Gastrocnemius medialis (tissue), 4 donors: Measurements from ENCODE around the gene CHRM2. TPM values are rescaled to one million over a fixed set of nuclear protein-coding genes. Genes with fewer than 3 reads are reported as not detected.

Experiments used
- ATAC-seq, 2 donors: fragments of 150-250 bp; one replicate each; pipeline ENCODE4 v1.9.1; 2016
- DNase-seq, 2 donors: peaks; one replicate each; pipeline ENCODE4 v3.0.0-alpha.2; 2019
- H3K27ac ChIP-seq, 4 donors: fragments of 200-600 bp; sonication (generic); 1 replicate in 1 of 4; 2 replicates in 3 of 4; pipeline ENCODE4 v1.5.1; 2016 to 2018; ENCODE audit warnings: mild to moderate bottlenecking in 2 of 4, moderate library complexity in 1 of 4
- H3K27me3 ChIP-seq, 3 donors: fragments of 200-600 bp; sonication (generic) in 2 of 3; 1 replicate in 1 of 3; 2 replicates in 2 of 3; pipeline versions ENCODE4 v1.5.1 to v1.6.0; 2016 to 2019; ENCODE audit warnings: mild to moderate bottlenecking in 1 of 3, moderate library complexity in 1 of 3
- H3K36me3 ChIP-seq, 2 donors: fragments of 200-600 bp; sonication (generic) in 1 of 2; one replicate each; pipeline ENCODE4 v1.5.1; 2017 to 2018
- H3K4me1 ChIP-seq, 2 donors: fragments of 200-600 bp; sonication (generic) in 1 of 2; one replicate each; pipeline ENCODE4 v1.5.1; 2016 to 2017; ENCODE audit warnings: mild to moderate bottlenecking in 2 of 2
- H3K4me3 ChIP-seq, 4 donors: fragments of 200-600 bp; sonication (generic) in 3 of 4; 1 replicate in 1 of 4; 2 replicates in 3 of 4; pipeline ENCODE4 v1.5.1; 2016 to 2019; ENCODE audit warnings: mild to moderate bottlenecking in 2 of 4
- H3K9me3 ChIP-seq, 3 donors: fragments of 200-600 bp; sonication (generic) in 2 of 3; 1 replicate in 1 of 3; 2 replicates in 2 of 3; pipeline ENCODE4 v1.5.1; 2016 to 2019
- CTCF ChIP-seq, 5 experiments: fragments of 450-650 bp in 3 of 5; fragments of 200-600 bp in 2 of 5; sonication (generic) in 2 of 5; IDR thresholded peaks in 4 of 5; conservative IDR thresholded peaks in 1 of 5; 1 replicate in 4 of 5; 2 replicates in 1 of 5; pipeline ENCODE4 v1.5.1; 2016 to 2019; ENCODE audit warnings: antibody characterized with exemption in 5 of 5, mild to moderate bottlenecking in 3 of 5, moderate library complexity in 3 of 5
- POLR2A ChIP-seq, 2 donors: fragments of 450-650 bp; IDR thresholded peaks; one replicate each; pipeline ENCODE4 v1.6.1; 2017; ENCODE audit warnings: antibody characterized with exemption in 2 of 2, mild to moderate bottlenecking in 2 of 2, moderate library complexity in 2 of 2
- in situ Hi-C, 4 donors: fragments of 200-750 bp; cut with MboI; loops; one replicate each; pipeline versions ENCODE4 v1.15.0 to v1.8.0; 2017; ENCODE audit warnings: low sequenced_read_pairs in 4 of 4
- intact Hi-C: fragments of 100-400 bp; cut with DNase I; formaldehyde crosslinking; loops from one replicate; pipeline ENCODE4 v1.15.1; 2023; ENCODE audit warnings: low total_unique reads
- total RNA-seq, 4 donors: library from RNA; depleted of rRNA; stranded (reverse); fragments of >200 nt; gene quantifications; one replicate each; pipeline versions ENCODE4 v1.1.0 to v1.2.3, GENCODE V29; 2016

Gene CHRM2
- total RNA-seq, 4 donors from 2014 or later = not detected

- ATAC-seq (no peak), DNase-seq (no peak)
- Histone ChIP-seq H3K9me3 (no peaks in the 10 kb centered on the region), H3K27ac (no peak overlapping the region), H3K4me1 (no peaks in the 10 kb centered on the region), H3K36me3 (no peaks in the 10 kb centered on the region), H3K27me3 (no peaks in the 10 kb centered on the region), H3K4me3 (no peak overlapping the region)
- TF ChIP-seq POLR2A (IDR thresholded peaks at IDR 0.05) (no peak), CTCF (IDR thresholded peaks at IDR 0.05 in 4 of 5, conservative IDR thresholded peaks at IDR 0.05 in 1 of 5) (no peak)
- intact Hi-C loops = no loop called here
- in situ Hi-C loops = no loop called here
These were observed 45.6 kb downstream of the CHRM2 start for GRCh38 chr7:136914016-136914415.

DNA sequence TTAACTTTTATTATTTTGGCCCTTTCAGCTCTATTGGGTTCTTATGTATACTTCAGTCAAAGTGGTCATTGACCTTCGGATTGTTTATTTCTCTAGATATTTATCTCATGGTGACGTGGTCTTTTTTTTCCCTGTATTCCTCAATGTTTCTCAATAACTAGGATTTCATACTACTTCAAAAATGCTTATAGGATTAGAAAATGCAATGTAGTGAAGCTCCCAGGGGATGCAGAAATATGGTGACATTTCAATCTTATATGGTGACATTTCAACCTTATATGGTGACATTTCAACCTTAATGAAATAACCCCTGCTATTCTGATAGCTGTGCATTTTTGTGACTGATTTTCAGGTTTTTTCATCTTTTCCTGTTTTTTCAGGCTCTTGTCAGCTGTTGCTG is 51.4 kb downstream of the CHRM2 start:
- DNase-seq (no peak), ATAC-seq (no peak)
- no peaks in the 10 kb centered on the region for H3K36me3 ChIP-seq
- no peak for TF ChIP-seq POLR2A (IDR thresholded peaks at IDR 0.05)
- TF ChIP-seq CTCF (IDR thresholded peaks at IDR 0.05 in 4 of 5, conservative IDR thresholded peaks at IDR 0.05 in 1 of 5) = no peak
- no peaks in the 10 kb centered on the region for H3K27me3 ChIP-seq
- in situ Hi-C loops = no loop called here
- intact Hi-C loops = no loop called here
- H3K9me3 ChIP-seq = no peaks in the 10 kb centered on the region
- H3K4me1 ChIP-seq = no peaks in the 10 kb centered on the region
- H3K27ac ChIP-seq = no peak overlapping the region
- H3K4me3 ChIP-seq = no peak overlapping the region

DNA sequence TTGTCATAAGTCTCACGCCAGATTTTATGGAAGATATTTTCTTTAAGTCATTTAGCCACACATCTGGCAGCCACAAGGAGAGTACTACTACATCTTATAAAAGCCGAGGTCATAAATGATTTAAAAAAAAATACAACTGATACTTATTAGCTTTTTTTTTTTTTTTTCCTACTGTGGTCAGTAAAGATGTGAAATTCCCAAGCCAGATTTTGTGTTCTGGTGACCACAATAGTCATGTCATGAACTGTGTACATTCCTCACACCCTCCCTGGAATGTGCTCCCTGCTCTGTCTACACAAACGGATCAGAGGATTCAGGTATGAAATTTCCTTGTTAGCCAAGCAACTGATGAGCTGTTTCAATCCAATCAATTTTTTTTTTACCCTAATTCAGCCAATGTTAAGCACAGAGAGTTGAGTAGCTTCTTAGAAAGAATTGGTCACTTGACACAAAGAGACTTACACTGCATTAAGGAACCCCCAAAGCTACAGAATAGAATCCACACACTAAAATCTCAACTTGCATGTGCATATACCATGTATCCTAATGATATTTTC is 54.7 kb downstream of the CHRM2 start:
- Histone ChIP-seq H3K9me3 (no peaks in the 10 kb centered on the region), H3K36me3 (no peaks in the 10 kb centered on the region), H3K27ac (no peak overlapping the region), H3K4me1 (no peaks in the 10 kb centered on the region), H3K4me3 (no peak overlapping the region), H3K27me3 (no peaks in the 10 kb centered on the region)
- in situ Hi-C loops = no loop called here
- DNase-seq (no peak), ATAC-seq (no peak)
- no peak for TF ChIP-seq CTCF (IDR thresholded peaks at IDR 0.05 in 4 of 5, conservative IDR thresholded peaks at IDR 0.05 in 1 of 5)
- no peak for TF ChIP-seq POLR2A (IDR thresholded peaks at IDR 0.05)
- intact Hi-C loops = no loop called here

GRCh38 chr7:136925044-136925443 is 56.6 kb downstream of the CHRM2 start:
- H3K9me3 ChIP-seq = no peaks in the 10 kb centered on the region
- in situ Hi-C loops (loop anchor here in 1 of 4 donors (25.0 kb wide), 1 partner anchor 88 kb away; no protein-coding TSS in a partner anchor), intact Hi-C loops (no loop called here)
- TF ChIP-seq CTCF (IDR thresholded peaks at IDR 0.05 in 4 of 5, conservative IDR thresholded peaks at IDR 0.05 in 1 of 5) = no peak
- TF ChIP-seq POLR2A (IDR thresholded peaks at IDR 0.05) = no peak
- H3K4me1 ChIP-seq = no peaks in the 10 kb centered on the region
- H3K36me3 ChIP-seq = no peaks in the 10 kb centered on the region
- DNase-seq (no peak), ATAC-seq (no peak)
- no peak overlapping the region for H3K4me3 ChIP-seq
- H3K27ac ChIP-seq = no peak overlapping the region
- no peaks in the 10 kb centered on the region for H3K27me3 ChIP-seq

- Histone ChIP-seq H3K36me3 (no peaks in the 10 kb centered on the region), H3K9me3 (no peaks in the 10 kb centered on the region), H3K27ac (no peak overlapping the region), H3K4me1 (no peaks in the 10 kb centered on the region), H3K27me3 (no peaks in the 10 kb centered on the region), H3K4me3 (no peak overlapping the region)
- in situ Hi-C loops = loop anchor here in 1 of 4 donors (25.0 kb wide), 1 partner anchor 88 kb away; no protein-coding TSS in a partner anchor
- intact Hi-C loops = no loop called here
- ATAC-seq = no peak
- no peak for DNase-seq
- TF ChIP-seq POLR2A (IDR thresholded peaks at IDR 0.05) (no peak), CTCF (IDR thresholded peaks at IDR 0.05 in 4 of 5, conservative IDR thresholded peaks at IDR 0.05 in 1 of 5) (no peak)
These were observed 57.1 kb downstream of the CHRM2 start for GRCh38 chr7:136925556-136925955.
